OCI-LY7 (cell line): ENCODE data around the gene FITM2. TPM values are rescaled to one million over a fixed set of nuclear protein-coding genes. Genes with fewer than 3 reads are reported as not detected.

ENCODE experiments used
- BruUV-seq: library from RNA; stranded (reverse); fragments of 400-500 nt; replicated peaks from 2 replicates; lab custom pipeline; 2021; lab: Mats Ljungman, UMichigan
- CTCF ChIA-PET: fragments of 300-600 bp; sonication (Branson Sonifier 250); formaldehyde crosslinking; loops from one replicate; lab custom pipeline; 2022; ENCODE audit warnings: antibody characterized with exemption; ENCODE audit not compliant: unreplicated experiment; lab: Charles Lee
- POLR2A ChIA-PET: fragments of 300-600 bp; sonication (Branson Sonifier 250); formaldehyde crosslinking; loops from one replicate; lab custom pipeline; 2022; ENCODE audit warnings: antibody characterized with exemption; lab: Charles Lee
- DNase-seq: peaks from one replicate; pipeline ENCODE4 v3.0.0-alpha.2; 2015; ENCODE audit warnings: low spot score
- H2AFZ ChIP-seq: fragments of 200-600 bp; sonication (generic), shearing (Covaris generic); 2 replicates; pipeline ENCODE4 v1.6.1; 2014; ENCODE audit warnings: mild to moderate bottlenecking, antibody characterized with exemption, low read length, moderate library complexity
- H3K27ac ChIP-seq: fragments of 200-600 bp; sonication (generic); 2 replicates; pipeline ENCODE4 v1.5.1; 2014; ENCODE audit warnings: mixed run types, low read depth, mild to moderate bottlenecking, moderate library complexity, low read length, inconsistent platforms; ENCODE audit not compliant: poor library complexity, severe bottlenecking
- H3K36me3 ChIP-seq: fragments of 200-600 bp; sonication (generic); 2 replicates; pipeline ENCODE4 v1.6.1; 2014; ENCODE audit warnings: mild to moderate bottlenecking, antibody characterized with exemption, low read length, moderate library complexity, mixed read lengths; ENCODE audit not compliant: insufficient read depth
- H3K4me1 ChIP-seq: fragments of 200-600 bp; sonication (generic); 2 replicates; pipeline ENCODE4 v1.5.1; 2014; ENCODE audit warnings: mild to moderate bottlenecking, low read length; ENCODE audit not compliant: insufficient read depth, poor library complexity, severe bottlenecking
- H3K4me2 ChIP-seq: fragments of 200-600 bp; sonication (generic); 2 replicates; pipeline ENCODE4 v1.6.1; 2014; ENCODE audit warnings: mild to moderate bottlenecking, low read length
- H3K4me3 ChIP-seq: fragments of 200-600 bp; sonication (generic); 2 replicates; pipeline ENCODE4 v1.5.1; 2014; ENCODE audit warnings: mild to moderate bottlenecking, low read depth, low read length; ENCODE audit not compliant: poor library complexity, severe bottlenecking
- H3K79me2 ChIP-seq: fragments of 200-600 bp; sonication (generic); 2 replicates; pipeline ENCODE4 v1.6.1; 2016; ENCODE audit warnings: low read depth, mild to moderate bottlenecking, low read length, moderate library complexity, mixed read lengths; ENCODE audit not compliant: insufficient read depth
- H3K9me2 ChIP-seq: fragments of 200-600 bp; sonication (generic); 2 replicates; pipeline ENCODE4 v1.6.1; 2016; ENCODE audit warnings: mild to moderate bottlenecking, low read length, mixed read lengths; ENCODE audit not compliant: insufficient read depth
- H3K9me3 ChIP-seq: fragments of 200-600 bp; sonication (generic); 2 replicates; pipeline ENCODE4 v1.6.1; 2014; ENCODE audit warnings: mild to moderate bottlenecking, mixed run types, low read length, mixed read lengths
- H4K20me1 ChIP-seq: fragments of 200-600 bp; sonication (generic); 2 replicates; pipeline ENCODE4 v1.6.1; 2014; ENCODE audit warnings: mild to moderate bottlenecking, antibody characterized with exemption, low read length, moderate library complexity, mixed read lengths; ENCODE audit not compliant: insufficient read depth
- CTCF ChIP-seq: fragments of 200-600 bp; sonication (generic); conservative IDR thresholded peaks from 2 replicates; pipeline ENCODE4 v1.5.1; 2014; ENCODE audit warnings: mild to moderate bottlenecking, antibody characterized with exemption, low read length, moderate library complexity, mixed read lengths
- EZH2phosphoT487 ChIP-seq: fragments of 200-600 bp; sonication (generic); IDR thresholded peaks from 2 replicates; pipeline ENCODE4 v1.6.1; 2018; ENCODE audit warnings: low read depth, borderline replicate concordance, mild to moderate bottlenecking, mixed run types, antibody characterized with exemption, low read length, moderate library complexity, mixed read lengths
- intact Hi-C: fragments of 100-400 bp; cut with micrococcal nuclease; formaldehyde crosslinking; loops from one replicate; pipeline ENCODE4 v1.10.0; 2022; ENCODE audit not compliant: unreplicated experiment
- total RNA-seq, 2 experiments: library from RNA; depleted of rRNA in 1 of 2; stranded (reverse); fragments of >200 nt in 1 of 2; shearing (Covaris generic) in 1 of 2; gene quantifications; 2 replicates each; pipeline ENCODE4 v1.2.3, GENCODE V29; 2014 to 2022

Gene FITM2
- total RNA-seq, 2 experiments from 2014 or later: 1.7 to 2.4 TPM

GRCh38 chr20:44345147-44345546 lies 34.1 kb upstream of the FITM2 start:
- Histone ChIP-seq H3K4me1 (no peaks in the 10 kb centered on the region), H3K9me2 (no peaks in the 10 kb centered on the region), H3K36me3 (no peaks in the 10 kb centered on the region), H3K27ac (no peak overlapping the region), H3K4me2 (no peak overlapping the region), H3K9me3 (no peaks in the 10 kb centered on the region), H2AFZ (no peak overlapping the region), H3K4me3 (no peak overlapping the region), H3K79me2 (no peaks in the 10 kb centered on the region), H4K20me1 (no peaks in the 10 kb centered on the region)
- ChIA-PET CTCF (interaction anchor here (0.6 kb wide), 1 partner anchor 144 kb away, joined by 5 read pairs; no protein-coding TSS in a partner anchor), POLR2A (no interaction called here)
- intact Hi-C loops: no loop called here
- TF ChIP-seq EZH2phosphoT487 (no peak), CTCF (no peak)
- no peak for DNase-seq
- BruUV-seq: no TSS peak

DNA sequence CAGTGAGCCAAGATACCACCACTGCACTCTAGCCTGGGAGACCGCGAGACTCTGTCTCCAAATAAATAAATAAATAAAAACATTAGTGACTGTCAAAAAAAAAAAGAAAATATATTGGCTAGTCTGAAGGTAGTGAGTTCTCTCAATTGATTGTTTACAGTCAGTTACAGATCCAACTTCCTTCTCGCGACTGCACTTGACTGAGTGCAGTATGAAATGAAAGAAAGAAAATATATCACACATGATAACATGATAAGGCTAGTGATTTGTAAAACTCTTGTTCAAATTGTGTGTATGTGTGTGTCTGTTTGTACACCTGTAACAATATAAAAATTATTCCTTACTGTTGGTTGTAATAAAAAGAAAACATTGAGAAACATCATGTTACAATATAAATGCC lies 33.7 kb upstream of the FITM2 start:
- no peaks in the 10 kb centered on the region for H3K9me2 ChIP-seq
- H3K4me3 ChIP-seq: no peak overlapping the region
- no TSS peak for BruUV-seq
- DNase-seq: no peak
- CTCF ChIA-PET: no interaction called here
- H3K4me2 ChIP-seq: no peak overlapping the region
- no peaks in the 10 kb centered on the region for H4K20me1 ChIP-seq
- H3K79me2 ChIP-seq: no peaks in the 10 kb centered on the region
- intact Hi-C loops: no loop called here
- no peak overlapping the region for H3K27ac ChIP-seq
- POLR2A ChIA-PET: no interaction called here
- H3K9me3 ChIP-seq: no peaks in the 10 kb centered on the region
- TF ChIP-seq EZH2phosphoT487: no peak
- no peak for TF ChIP-seq CTCF
- H3K36me3 ChIP-seq: no peaks in the 10 kb centered on the region
- H3K4me1 ChIP-seq: no peaks in the 10 kb centered on the region
- H2AFZ ChIP-seq: no peak overlapping the region

GRCh38 chr20:44343162-44343675 lies 32.2 kb upstream of the FITM2 start:
- ChIA-PET POLR2A (no interaction called here), CTCF (no interaction called here)
- Histone ChIP-seq H3K4me1 (no peaks in the 10 kb centered on the region), H3K9me2 (no peaks in the 10 kb centered on the region), H2AFZ (no peak overlapping the region), H4K20me1 (no peaks in the 10 kb centered on the region), H3K36me3 (no peaks in the 10 kb centered on the region), H3K4me3 (no peak overlapping the region), H3K27ac (no peak overlapping the region), H3K9me3 (no peaks in the 10 kb centered on the region), H3K4me2 (no peak overlapping the region), H3K79me2 (no peaks in the 10 kb centered on the region)
- BruUV-seq: no TSS peak
- no peak for DNase-seq
- intact Hi-C loops: no loop called here
- TF ChIP-seq CTCF (no peak), EZH2phosphoT487 (no peak)
